Measurements from ENCODE around the gene MYRF.

- TF ChIP-seq CTCF (conservative IDR thresholded peaks at IDR 0.05) (no peak), ZFX (IDR thresholded peaks at IDR 0.05) (no peak)
Observed at GRCh38 chr11:61768376-61769076, 16.1 kb downstream of the MYRF start.

Measured in C4-2B (cell line).